Activated CD4-positive, alpha-beta T cell treated with anti-CD3 and anti-CD28 coated beads, Interleukin-2, amount 10 ng/mL, durations not matched to agents 7 days and 5 days (primary cell): ENCODE measurements around the gene ATF7IP2. TPM values are rescaled to one million over a fixed set of nuclear protein-coding genes. Genes with fewer than 3 reads are reported as not detected.
"Not testable (repeated sequence)": the region's sequence is repeated elsewhere in the genome, so short reads cannot be mapped to it uniquely, and the experiment has no call there.

Experiments
- CTCF ChIA-PET: fragments of 350-600 bp; sonication (Branson Sonifier 250); formaldehyde crosslinking; loops from one replicate; lab custom pipeline; 2021; ENCODE audit warnings: antibody characterized with exemption; lab: Charles Lee
- POLR2A ChIA-PET: fragments of 350-600 bp; sonication (Branson Sonifier 250); formaldehyde crosslinking; loops from one replicate; lab custom pipeline; 2021; ENCODE audit warnings: antibody characterized with exemption; lab: Charles Lee
- DNase-seq: peaks from one replicate; pipeline ENCODE4 v3.0.0-alpha.2; 2020
- H3K27ac Mint-ChIP-seq: one replicate; pipeline ENCODE4 v1.8.0; 2021; ENCODE audit warnings: mild to moderate bottlenecking, moderate library complexity, mixed read lengths
- H3K27me3 Mint-ChIP-seq: one replicate; pipeline ENCODE4 v1.8.0; 2021; ENCODE audit warnings: mixed read lengths
- H3K36me3 Mint-ChIP-seq: one replicate; pipeline ENCODE4 v1.8.0; 2021; ENCODE audit warnings: low read depth, mixed read lengths
- H3K4me1 Mint-ChIP-seq: one replicate; pipeline ENCODE4 v1.8.0; 2021; ENCODE audit warnings: mixed read lengths
- H3K4me3 Mint-ChIP-seq: one replicate; pipeline ENCODE4 v1.8.0; 2021; ENCODE audit warnings: mild to moderate bottlenecking, moderate library complexity, mixed read lengths
- H3K9me3 Mint-ChIP-seq: one replicate; pipeline ENCODE4 v1.8.0; 2021; ENCODE audit warnings: mixed read lengths
- total RNA-seq, 2 experiments: library from RNA; stranded (reverse); gene quantifications; one replicate each; pipeline ENCODE4 v1.2.3, GENCODE V29; 2021

The ATF7IP2 gene
- total RNA-seq, 2 experiments from 2014 or later: 34.7 to 38.1 TPM

- no peak for DNase-seq
- H3K27me3 Mint-ChIP-seq: no peaks in the 10 kb centered on the region
- POLR2A ChIA-PET: no interaction called here
- no peak overlapping the region for H3K27ac Mint-ChIP-seq
- peaks cover 57% of the 10 kb centered on the region for H3K36me3 Mint-ChIP-seq
- H3K4me3 Mint-ChIP-seq: no peak overlapping the region
- peaks cover 38% of the 10 kb centered on the region for H3K4me1 Mint-ChIP-seq
- peaks cover 6% of the 10 kb centered on the region for H3K9me3 Mint-ChIP-seq
- CTCF ChIA-PET: no interaction called here
These were observed 3.1 kb downstream of the ATF7IP2 start for GRCh38 chr16:10388988-10389387.

- Mint-ChIP-seq H3K36me3 (peaks cover 63% of the 10 kb centered on the region), H3K27me3 (no peaks in the 10 kb centered on the region), H3K4me3 (no peak overlapping the region), H3K27ac (peak overlapping the region; percentile 58), H3K4me1 (peaks cover 38% of the 10 kb centered on the region), H3K9me3 (peaks cover 7% of the 10 kb centered on the region)
- CTCF ChIA-PET: interaction anchor here (0.6 to 1.4 kb wide), 3 partner anchors 22 to 134 kb away, joined by 3 to 5 read pairs (median 4); no protein-coding TSS in a partner anchor
- POLR2A ChIA-PET: no interaction called here
- DNase-seq: no peak
These were observed 4.5 kb downstream of the ATF7IP2 start for GRCh38 chr16:10390330-10390729.

GRCh38 chr16:10390867-10391266 lies 5.0 kb downstream of the ATF7IP2 start:
- H3K27me3 Mint-ChIP-seq: no peaks in the 10 kb centered on the region
- POLR2A ChIA-PET: no interaction called here
- peaks cover 59% of the 10 kb centered on the region for H3K36me3 Mint-ChIP-seq
- DNase-seq: no peak
- peaks cover 3% of the 10 kb centered on the region for H3K9me3 Mint-ChIP-seq
- peaks cover 35% of the 10 kb centered on the region for H3K4me1 Mint-ChIP-seq
- CTCF ChIA-PET: interaction anchor here (0.6 to 0.9 kb wide), 2 partner anchors 46 to 134 kb away, joined by 4 to 5 read pairs; no protein-coding TSS in a partner anchor
- no peak overlapping the region for H3K4me3 Mint-ChIP-seq
- H3K27ac Mint-ChIP-seq: no peak overlapping the region

- H3K4me3 Mint-ChIP-seq: no peak overlapping the region
- peaks cover 34% of the 10 kb centered on the region for H3K4me1 Mint-ChIP-seq
- peaks cover 5% of the 10 kb centered on the region for H3K9me3 Mint-ChIP-seq
- no peak overlapping the region for H3K27ac Mint-ChIP-seq
- POLR2A ChIA-PET: no interaction called here
- CTCF ChIA-PET: no interaction called here
- H3K27me3 Mint-ChIP-seq: no peaks in the 10 kb centered on the region
- peaks cover 59% of the 10 kb centered on the region for H3K36me3 Mint-ChIP-seq
- no peak for DNase-seq
These were observed 5.5 kb downstream of the ATF7IP2 start for GRCh38 chr16:10391339-10391738.

- Mint-ChIP-seq H3K27me3 (no peaks in the 10 kb centered on the region), H3K27ac (no peak overlapping the region), H3K4me3 (no peak overlapping the region), H3K4me1 (peaks cover 2% of the 10 kb centered on the region), H3K9me3 (peaks cover 38% of the 10 kb centered on the region), H3K36me3 (peaks cover 65% of the 10 kb centered on the region)
- DNase-seq: no peak
- ChIA-PET CTCF (no interaction called here), POLR2A (no interaction called here)
These were observed 17.1 kb downstream of the ATF7IP2 start for GRCh38 chr16:10402975-10403374.

GRCh38 chr16:10405386-10405939 lies 19.6 kb downstream of the ATF7IP2 start:
- no peak overlapping the region for H3K27ac Mint-ChIP-seq
- no peak for DNase-seq
- H3K9me3 Mint-ChIP-seq: peaks cover 50% of the 10 kb centered on the region
- H3K27me3 Mint-ChIP-seq: no peaks in the 10 kb centered on the region
- POLR2A ChIA-PET: no interaction called here
- peaks cover 5% of the 10 kb centered on the region for H3K4me1 Mint-ChIP-seq
- H3K4me3 Mint-ChIP-seq: no peak overlapping the region
- H3K36me3 Mint-ChIP-seq: peaks cover 77% of the 10 kb centered on the region
- CTCF ChIA-PET: no interaction called here

GRCh38 chr16:10408824-10409381 lies 23.0 kb downstream of the ATF7IP2 start:
- Mint-ChIP-seq H3K9me3 (peaks cover 60% of the 10 kb centered on the region), H3K36me3 (peaks cover 76% of the 10 kb centered on the region), H3K27ac (no peak overlapping the region), H3K4me1 (peaks cover 8% of the 10 kb centered on the region), H3K4me3 (no peak overlapping the region), H3K27me3 (no peaks in the 10 kb centered on the region)
- no peak for DNase-seq
- ChIA-PET POLR2A (no interaction called here), CTCF (no interaction called here)

GRCh38 chr16:10409713-10410112 lies 23.9 kb downstream of the ATF7IP2 start:
- peaks cover 75% of the 10 kb centered on the region for H3K36me3 Mint-ChIP-seq
- H3K9me3 Mint-ChIP-seq: peaks cover 65% of the 10 kb centered on the region
- H3K4me3 Mint-ChIP-seq, H3K4me1 Mint-ChIP-seq, CTCF ChIA-PET, POLR2A ChIA-PET, H3K27ac Mint-ChIP-seq, DNase-seq, H3K27me3 Mint-ChIP-seq: not testable (repeated sequence)

- H3K4me1 Mint-ChIP-seq: peaks cover 8% of the 10 kb centered on the region
- ChIA-PET CTCF (interaction anchor here (0.6 kb wide), 1 partner anchor 1919 kb away, joined by 4 read pairs; no protein-coding TSS in a partner anchor), POLR2A (no interaction called here)
- peaks cover 76% of the 10 kb centered on the region for H3K36me3 Mint-ChIP-seq
- no peak overlapping the region for H3K4me3 Mint-ChIP-seq
- H3K27me3 Mint-ChIP-seq: no peaks in the 10 kb centered on the region
- DNase-seq: no peak
- H3K9me3 Mint-ChIP-seq: peaks cover 73% of the 10 kb centered on the region
- H3K27ac Mint-ChIP-seq: no peak overlapping the region
These were observed 24.6 kb downstream of the ATF7IP2 start for GRCh38 chr16:10410469-10410868.

GRCh38 chr16:10412935-10413601 lies 27.2 kb downstream of the ATF7IP2 start:
- H3K4me3 Mint-ChIP-seq: no peak overlapping the region
- no peaks in the 10 kb centered on the region for H3K27me3 Mint-ChIP-seq
- peaks cover 79% of the 10 kb centered on the region for H3K9me3 Mint-ChIP-seq
- peaks cover 8% of the 10 kb centered on the region for H3K4me1 Mint-ChIP-seq
- DNase-seq: no peak
- H3K27ac Mint-ChIP-seq: no peak overlapping the region
- H3K36me3 Mint-ChIP-seq: peaks cover 80% of the 10 kb centered on the region
- ChIA-PET CTCF (interaction anchor here (0.6 kb wide), 1 partner anchor 321 kb away, joined by 4 read pairs; no protein-coding TSS in a partner anchor), POLR2A (no interaction called here)

GRCh38 chr16:10418204-10418603 lies 32.3 kb downstream of the ATF7IP2 start:
- CTCF ChIA-PET, H3K27me3 Mint-ChIP-seq, POLR2A ChIA-PET, DNase-seq, H3K4me3 Mint-ChIP-seq, H3K27ac Mint-ChIP-seq, H3K4me1 Mint-ChIP-seq: not testable (repeated sequence)
- Mint-ChIP-seq H3K36me3 (peaks cover 74% of the 10 kb centered on the region), H3K9me3 (peaks cover 56% of the 10 kb centered on the region)

- H3K9me3 Mint-ChIP-seq: peaks cover 44% of the 10 kb centered on the region
- no peak overlapping the region for H3K27ac Mint-ChIP-seq
- ChIA-PET CTCF (no interaction called here), POLR2A (no interaction called here)
- no peaks in the 10 kb centered on the region for H3K4me1 Mint-ChIP-seq
- no peak for DNase-seq
- no peaks in the 10 kb centered on the region for H3K27me3 Mint-ChIP-seq
- no peak overlapping the region for H3K4me3 Mint-ChIP-seq
- peaks cover 64% of the 10 kb centered on the region for H3K36me3 Mint-ChIP-seq
These were observed 33.8 kb downstream of the ATF7IP2 start for GRCh38 chr16:10419701-10420100.

GRCh38 chr16:10421596-10421995 lies 35.7 kb downstream of the ATF7IP2 start:
- Mint-ChIP-seq H3K4me1 (no peaks in the 10 kb centered on the region), H3K27ac (no peak overlapping the region), H3K9me3 (peaks cover 28% of the 10 kb centered on the region), H3K4me3 (no peak overlapping the region), H3K36me3 (peaks cover 52% of the 10 kb centered on the region), H3K27me3 (no peaks in the 10 kb centered on the region)
- CTCF ChIA-PET: no interaction called here
- DNase-seq: no peak
- POLR2A ChIA-PET: no interaction called here
